Hepatocyte (in vitro differentiated cells): ENCODE results near the gene AUTS2. TPM values are rescaled to one million over a fixed set of nuclear protein-coding genes. Genes with fewer than 3 reads are reported as not detected.

Source experiments
- DNase-seq: peaks from one replicate; pipeline ENCODE4 v3.0.0-alpha.2; 2016; ENCODE audit warnings: low spot score
- H2AFZ ChIP-seq: fragments of 200-600 bp; sonication (generic); 2 replicates; pipeline ENCODE4 v1.6.0; 2016; ENCODE audit warnings: antibody characterized with exemption, mild to moderate bottlenecking
- H3K27ac ChIP-seq: fragments of 200-600 bp; sonication (generic); 2 replicates; pipeline ENCODE4 v1.5.1; 2016; ENCODE audit warnings: mild to moderate bottlenecking
- H3K27me3 ChIP-seq: fragments of 200-600 bp; sonication (generic); 2 replicates; pipeline ENCODE4 v1.6.1; 2016
- H3K36me3 ChIP-seq: fragments of 200-600 bp; sonication (generic); replicated peaks from 2 replicates; pipeline ENCODE4 v1.5.1; 2016; ENCODE audit warnings: low read depth; ENCODE audit not compliant: insufficient read depth
- H3K4me1 ChIP-seq: fragments of 200-600 bp; sonication (generic); 2 replicates; pipeline ENCODE4 v1.5.1; 2016; ENCODE audit warnings: mild to moderate bottlenecking, moderate library complexity; ENCODE audit not compliant: insufficient read depth
- H3K4me2 ChIP-seq: fragments of 200-600 bp; sonication (generic); 2 replicates; pipeline ENCODE4 v1.6.0; 2016
- H3K4me3 ChIP-seq: fragments of 200-600 bp; sonication (generic); 2 replicates; pipeline ENCODE4 v1.5.1; 2016; ENCODE audit warnings: mild to moderate bottlenecking
- H3K79me2 ChIP-seq: fragments of 200-600 bp; sonication (generic); 2 replicates; pipeline ENCODE4 v1.6.0; 2017; ENCODE audit warnings: mild to moderate bottlenecking
- H3K9me2 ChIP-seq: fragments of 200-600 bp; sonication (generic); replicated peaks from 2 replicates; pipeline ENCODE4 v1.6.0; 2017; ENCODE audit warnings: mild to moderate bottlenecking; ENCODE audit not compliant: insufficient read depth
- H3K9me3 ChIP-seq: fragments of 200-600 bp; sonication (generic); 2 replicates; pipeline ENCODE4 v1.5.1; 2016; ENCODE audit warnings: low read depth, mild to moderate bottlenecking
- H4K20me1 ChIP-seq: fragments of 200-600 bp; sonication (generic); 2 replicates; pipeline ENCODE4 v1.6.0; 2016; ENCODE audit warnings: mild to moderate bottlenecking; ENCODE audit not compliant: insufficient read depth, poor library complexity, severe bottlenecking
- CTCF ChIP-seq: fragments of 200-600 bp; sonication (generic); IDR thresholded peaks from 2 replicates; pipeline ENCODE4 v1.5.1; 2016; ENCODE audit warnings: antibody characterized with exemption, mild to moderate bottlenecking; ENCODE audit not compliant: poor library complexity
- EZH2 ChIP-seq: fragments of 200-600 bp; sonication (generic); IDR thresholded peaks from 2 replicates; pipeline ENCODE4 v1.6.1; 2016; ENCODE audit warnings: antibody characterized with exemption, mild to moderate bottlenecking, borderline replicate concordance
- EZH2phosphoT487 ChIP-seq: fragments of 200-600 bp; sonication (generic); IDR thresholded peaks from one replicate; pipeline ENCODE4 v1.6.1; 2018; ENCODE audit warnings: antibody characterized with exemption, mild to moderate bottlenecking, low read depth, moderate library complexity; ENCODE audit not compliant: unreplicated experiment, severe bottlenecking
- WGBS: methylation state at CpG from one replicate; pipeline ENCODE4 v1.1.6; 2016; ENCODE audit warnings: low lambda C conversion rate; ENCODE audit errors: missing lambda C conversion rate; 5-methylcytosine and 5-hydroxymethylcytosine counted together
- polyA plus RNA-seq: library from polyadenylated mRNA; unstranded; fragments of >200 nt; fragmentation: Nextera tagmentation; extraction: Ambion mirVana; gene quantifications from 2 replicates; pipeline ENCODE4 v1.2.1, GENCODE V29; 2016
- total RNA-seq: library from RNA; depleted of rRNA; stranded (reverse); fragments of >200 nt; gene quantifications from 2 replicates; pipeline ENCODE4 v1.2.3, GENCODE V29; 2014

Gene AUTS2
- total and polyA plus RNA-seq, 2 experiments from 2014 or later, result 34.4 to 40.9 TPM

DNA sequence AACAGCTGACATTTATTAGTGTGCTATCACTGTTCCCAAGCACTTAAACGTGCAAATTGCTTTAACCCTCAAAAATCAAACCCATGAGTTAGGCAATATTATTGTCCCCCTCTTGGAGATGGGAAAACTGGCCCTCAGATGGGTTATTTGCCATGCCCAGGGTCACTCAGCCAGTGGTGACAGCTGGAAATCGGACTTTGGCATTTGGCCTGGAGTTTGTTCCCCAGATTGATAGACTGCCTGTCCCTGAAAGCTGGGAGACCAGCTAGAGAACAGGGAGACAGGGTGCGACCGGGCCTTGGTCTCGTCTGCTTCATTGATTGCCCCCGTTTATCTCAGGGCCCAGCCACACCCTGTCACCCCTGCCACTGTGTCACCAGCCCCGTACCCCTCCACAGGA is 1167.4 kb downstream of the AUTS2 start:
- H3K36me3 ChIP-seq, result no peaks in the 10 kb centered on the region
- 93% methylated on average over 7 of the region's 7 CpGs for WGBS
- no peak overlapping the region for H2AFZ ChIP-seq
- H3K4me3 ChIP-seq, result no peak overlapping the region
- no peak overlapping the region for H3K4me2 ChIP-seq
- H3K9me3 ChIP-seq, result no peaks in the 10 kb centered on the region
- no peak overlapping the region for H3K27ac ChIP-seq
- TF ChIP-seq EZH2, result no peak
- TF ChIP-seq EZH2phosphoT487, result no peak
- no peaks in the 10 kb centered on the region for H3K27me3 ChIP-seq
- no peak for DNase-seq
- peaks cover 22% of the 10 kb centered on the region for H4K20me1 ChIP-seq
- H3K9me2 ChIP-seq, result no peaks in the 10 kb centered on the region
- peaks cover 19% of the 10 kb centered on the region for H3K79me2 ChIP-seq
- no peaks in the 10 kb centered on the region for H3K4me1 ChIP-seq

DNA sequence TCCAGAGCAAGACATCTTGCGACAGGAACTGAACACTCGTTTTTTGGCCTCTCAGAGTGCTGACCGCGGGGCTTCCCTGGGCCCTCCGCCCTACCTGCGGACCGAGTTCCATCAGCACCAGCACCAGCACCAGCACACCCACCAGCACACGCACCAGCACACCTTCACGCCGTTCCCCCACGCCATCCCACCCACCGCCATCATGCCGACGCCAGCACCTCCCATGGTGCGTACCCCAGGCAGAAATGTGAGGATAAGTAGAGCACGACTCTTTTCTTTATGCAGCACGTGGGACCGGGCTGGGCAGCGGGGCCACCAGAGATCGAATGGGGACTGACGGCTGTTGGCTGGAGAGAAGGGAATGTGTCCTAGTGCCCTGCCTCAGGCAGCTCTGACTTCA is 1167.8 kb downstream of the AUTS2 start:
- TF ChIP-seq EZH2phosphoT487 (no peak), EZH2 (no peak), CTCF (no peak)
- DNase-seq, result no peak
- H3K27ac ChIP-seq, result no peak overlapping the region
- no peaks in the 10 kb centered on the region for H3K4me1 ChIP-seq
- WGBS, result 99% methylated on average over 21 of the region's 21 CpGs
- no peaks in the 10 kb centered on the region for H3K27me3 ChIP-seq
- H4K20me1 ChIP-seq, result peaks cover 17% of the 10 kb centered on the region
- H3K4me3 ChIP-seq, result no peak overlapping the region
- H3K36me3 ChIP-seq, result no peaks in the 10 kb centered on the region
- H3K9me2 ChIP-seq, result no peaks in the 10 kb centered on the region
- H3K4me2 ChIP-seq, result no peak overlapping the region
- H2AFZ ChIP-seq, result no peak overlapping the region
- H3K79me2 ChIP-seq, result peaks cover 16% of the 10 kb centered on the region
- H3K9me3 ChIP-seq, result no peaks in the 10 kb centered on the region

DNA sequence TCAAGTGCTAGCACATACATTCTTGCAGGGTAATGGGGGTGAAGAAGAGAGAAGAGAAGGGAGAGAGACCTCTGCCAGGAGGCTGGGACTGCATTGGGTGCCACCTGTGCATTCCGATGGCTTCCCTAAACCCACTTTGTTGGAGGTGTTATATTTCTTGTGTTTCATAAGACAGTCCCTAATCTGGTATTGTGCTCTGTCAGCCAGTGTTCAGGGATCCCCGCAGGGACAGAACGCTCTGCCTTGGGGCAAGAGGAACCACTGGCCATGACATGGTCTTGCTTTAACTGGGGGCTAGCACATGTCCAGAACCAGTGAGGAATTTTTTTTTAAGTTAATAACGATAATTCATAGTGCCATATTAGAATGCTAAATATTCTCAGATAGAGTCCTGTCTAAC is 1168.4 kb downstream of the AUTS2 start:
- no peaks in the 10 kb centered on the region for H3K9me2 ChIP-seq
- no peak overlapping the region for H3K27ac ChIP-seq
- H3K27me3 ChIP-seq, result no peaks in the 10 kb centered on the region
- H3K9me3 ChIP-seq, result no peaks in the 10 kb centered on the region
- H3K4me1 ChIP-seq, result no peaks in the 10 kb centered on the region
- H3K4me2 ChIP-seq, result no peak overlapping the region
- TF ChIP-seq EZH2 (no peak), CTCF (no peak), EZH2phosphoT487 (no peak)
- 98% methylated on average over 4 of the region's 4 CpGs for WGBS
- no peak overlapping the region for H2AFZ ChIP-seq
- H3K4me3 ChIP-seq, result no peak overlapping the region
- H3K79me2 ChIP-seq, result peaks cover 10% of the 10 kb centered on the region
- H4K20me1 ChIP-seq, result peaks cover 15% of the 10 kb centered on the region
- no peaks in the 10 kb centered on the region for H3K36me3 ChIP-seq
- no peak for DNase-seq

GRCh38 chr7:70770154-70770553 is 1171.9 kb downstream of the AUTS2 start:
- WGBS, result 95% methylated on average over 5 of the region's 5 CpGs
- Histone ChIP-seq H4K20me1 (no peaks in the 10 kb centered on the region), H3K4me1 (no peaks in the 10 kb centered on the region), H3K27me3 (no peaks in the 10 kb centered on the region), H2AFZ (no peak overlapping the region), H3K4me2 (no peak overlapping the region), H3K27ac (no peak overlapping the region), H3K79me2 (no peaks in the 10 kb centered on the region), H3K9me3 (no peaks in the 10 kb centered on the region), H3K36me3 (no peaks in the 10 kb centered on the region), H3K9me2 (no peaks in the 10 kb centered on the region), H3K4me3 (no peak overlapping the region)
- no peak for TF ChIP-seq CTCF
- no peak for TF ChIP-seq EZH2
- no peak for DNase-seq
